GM15510 (cell line): Measurements from ENCODE around the gene PIAS3.

Source experiments
- POLR2A ChIP-seq: IDR thresholded peaks from 3 replicates; pipeline ENCODE4 v1.6.1; 2011; ENCODE audit warnings: borderline replicate concordance; ENCODE audit not compliant: insufficient read length; ENCODE audit errors: extremely low read depth

PIAS3 gene

GRCh38 chr1:145806408-145806807, 52.5 kb downstream of the PIAS3 start:
- TF ChIP-seq POLR2A = no peak

GRCh38 chr1:145805057-145805456, 53.8 kb downstream of the PIAS3 start:
- no peak for TF ChIP-seq POLR2A

GRCh38 chr1:145804235-145805045, 54.4 kb downstream of the PIAS3 start:
- no peak for TF ChIP-seq POLR2A

GRCh38 chr1:145799806-145800205, 59.1 kb downstream of the PIAS3 start:
- TF ChIP-seq POLR2A = no peak
